LNCAP (cell line): ENCODE data around the gene PEX14.

ENCODE experiments used
- CTCF ChIP-seq: fragments of 450-650 bp; IDR thresholded peaks from 2 replicates; pipeline ENCODE4 v1.5.1; 2017; ENCODE audit warnings: mild to moderate bottlenecking

Gene PEX14

GRCh38 chr1:10591010-10591409 lies 116.3 kb downstream of the PEX14 start:
- no peak for TF ChIP-seq CTCF

- no peak for TF ChIP-seq CTCF
Measured at GRCh38 chr1:10592373-10592772, 117.6 kb downstream of the PEX14 start.

GRCh38 chr1:10593750-10594149 lies 119.0 kb downstream of the PEX14 start:
- TF ChIP-seq CTCF = no peak

- TF ChIP-seq CTCF = no peak
Measured at GRCh38 chr1:10594595-10595223, 120.0 kb downstream of the PEX14 start.

- no peak for TF ChIP-seq CTCF
Measured at GRCh38 chr1:10596780-10597179, 122.0 kb downstream of the PEX14 start.

GRCh38 chr1:10597492-10598388 lies 123.0 kb downstream of the PEX14 start:
- no peak for TF ChIP-seq CTCF

- no peak for TF ChIP-seq CTCF
Measured at GRCh38 chr1:10598389-10598702, 123.6 kb downstream of the PEX14 start.
